Thoracic aorta (tissue), 2 donors: ENCODE measurements around the gene USP10. TPM values are rescaled to one million over a fixed set of nuclear protein-coding genes. Genes with fewer than 3 reads are reported as not detected.

ENCODE experiments used
- ATAC-seq: fragments of 150-250 bp; one replicate; pipeline ENCODE4 v1.8.0; 2017; ENCODE audit warnings: low read depth; ENCODE audit not compliant: insufficient number of reproducible peaks, low FRiP score
- DNase-seq: peaks from one replicate; pipeline ENCODE4 v3.0.0-alpha.2; 2020; ENCODE audit warnings: low spot score
- H3K27ac ChIP-seq, 2 donors: fragments of 200-600 bp; sonication (generic); 1 replicate in 1 of 2; 2 replicates in 1 of 2; pipeline ENCODE4 v1.5.1; 2016; ENCODE audit warnings: mild to moderate bottlenecking in 2 of 2, moderate library complexity in 2 of 2
- H3K27me3 ChIP-seq: fragments of 200-600 bp; sonication (generic); replicated peaks from 2 replicates; pipeline ENCODE4 v1.6.0; 2016; ENCODE audit warnings: mild to moderate bottlenecking; ENCODE audit not compliant: insufficient read depth
- H3K36me3 ChIP-seq: fragments of 200-600 bp; sonication (generic); one replicate; pipeline ENCODE4 v1.5.1; 2016
- H3K4me1 ChIP-seq, 2 donors: fragments of 200-600 bp; sonication (generic); 1 replicate in 1 of 2; 2 replicates in 1 of 2; pipeline versions ENCODE4 v1.5.1 to v1.6.0; 2016; ENCODE audit warnings: low read depth in 2 of 2, mild to moderate bottlenecking in 1 of 2; ENCODE audit not compliant: control insufficient read depth in 1 of 2
- H3K4me3 ChIP-seq: fragments of 200-600 bp; sonication (generic); 2 replicates; pipeline ENCODE4 v1.5.1; 2016; ENCODE audit warnings: mild to moderate bottlenecking
- H3K9me3 ChIP-seq: fragments of 200-600 bp; sonication (generic); 2 replicates; pipeline ENCODE4 v1.5.1; 2016
- CTCF ChIP-seq: fragments of 200-600 bp; sonication (generic); IDR thresholded peaks from one replicate; pipeline ENCODE4 v1.5.1; 2019; ENCODE audit warnings: antibody characterized with exemption
- total RNA-seq, 2 donors: library from RNA; depleted of rRNA; stranded (reverse); fragments of >200 nt; gene quantifications; one replicate each; pipeline versions ENCODE4 v1.1.0 to v1.2.3, GENCODE V29; 2016

Gene USP10
- total RNA-seq, 2 donors from 2014 or later = 36.7 to 85.2 TPM

- DNase-seq = no peak
- H3K36me3 ChIP-seq = peaks cover 38% of the 10 kb centered on the region
- H3K27ac ChIP-seq = no peak overlapping the region
- peaks cover 0 to 11% of the 10 kb centered on the region in 2 donors for H3K4me1 ChIP-seq
- ATAC-seq = no peak
- H3K4me3 ChIP-seq = no peak overlapping the region
- no peak for TF ChIP-seq CTCF
- no peaks in the 10 kb centered on the region for H3K27me3 ChIP-seq
- no peaks in the 10 kb centered on the region for H3K9me3 ChIP-seq
Observed at GRCh38 chr16:84768061-84768807, 68.4 kb downstream of the USP10 start.

DNA sequence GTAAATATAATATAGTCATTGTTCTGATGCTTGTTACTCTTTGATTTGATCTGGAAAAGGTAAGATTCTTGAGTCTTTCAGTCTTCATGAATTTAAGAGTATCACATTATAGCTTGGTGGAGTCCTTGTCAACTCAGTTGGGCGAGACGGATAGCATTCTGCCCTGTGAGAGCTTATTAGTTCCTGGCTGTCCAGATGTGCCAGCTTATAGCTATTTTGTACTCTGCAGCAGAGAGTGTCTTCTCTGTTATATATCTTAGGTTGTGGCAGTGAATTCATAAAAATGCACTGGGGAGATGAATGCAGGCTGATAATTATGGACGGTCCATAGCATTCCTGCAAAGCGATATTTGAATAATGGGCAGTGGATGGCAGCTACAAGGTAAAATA lies 69.0 kb downstream of the USP10 start:
- Histone ChIP-seq H3K4me3 (no peak overlapping the region), H3K4me1 (peaks cover 0 to 11% of the 10 kb centered on the region in 2 donors), H3K9me3 (no peaks in the 10 kb centered on the region), H3K27me3 (no peaks in the 10 kb centered on the region), H3K36me3 (peaks cover 38% of the 10 kb centered on the region), H3K27ac (no peak overlapping the region)
- no peak for ATAC-seq
- TF ChIP-seq CTCF = no peak
- no peak for DNase-seq

- Histone ChIP-seq H3K9me3 (no peaks in the 10 kb centered on the region), H3K4me1 (peaks cover 0 to 11% of the 10 kb centered on the region in 2 donors), H3K4me3 (no peak overlapping the region), H3K27me3 (no peaks in the 10 kb centered on the region), H3K27ac (no peak overlapping the region), H3K36me3 (peaks cover 33% of the 10 kb centered on the region)
- DNase-seq (no peak), ATAC-seq (no peak)
- no peak for TF ChIP-seq CTCF
Observed at GRCh38 chr16:84769416-84769815, 69.6 kb downstream of the USP10 start.

DNA sequence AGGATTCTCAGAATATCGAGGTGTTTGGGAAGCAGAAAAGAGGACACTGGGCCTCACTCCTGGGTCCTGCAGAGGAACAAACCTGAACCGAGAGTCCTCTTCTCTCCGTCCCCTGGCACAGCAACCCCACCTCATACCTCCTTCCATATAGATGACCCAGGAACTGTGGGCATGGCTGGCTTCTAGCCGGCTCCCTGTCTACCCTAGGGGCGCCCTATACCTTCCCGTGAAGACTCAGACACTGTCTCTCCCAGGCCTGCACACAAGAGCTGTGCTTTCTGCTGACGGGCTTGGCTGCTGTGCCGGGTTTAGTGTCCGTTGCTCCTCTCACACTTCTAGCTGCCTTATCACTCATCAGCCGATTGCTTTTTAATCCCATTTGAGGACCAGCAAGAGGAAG lies 73.5 kb downstream of the USP10 start:
- ATAC-seq = no peak
- no peaks in the 10 kb centered on the region for H3K9me3 ChIP-seq
- no peak for DNase-seq
- TF ChIP-seq CTCF = no peak
- no peaks in the 10 kb centered on the region for H3K4me1 ChIP-seq
- no peak overlapping the region for H3K4me3 ChIP-seq
- H3K27ac ChIP-seq = no peak overlapping the region
- H3K27me3 ChIP-seq = no peaks in the 10 kb centered on the region
- H3K36me3 ChIP-seq = peaks cover 47% of the 10 kb centered on the region

GRCh38 chr16:84774810-84775209 lies 75.0 kb downstream of the USP10 start:
- ATAC-seq = no peak
- no peak for TF ChIP-seq CTCF
- H3K36me3 ChIP-seq = peaks cover 40% of the 10 kb centered on the region
- no peaks in the 10 kb centered on the region for H3K27me3 ChIP-seq
- H3K9me3 ChIP-seq = no peaks in the 10 kb centered on the region
- no peak for DNase-seq
- no peaks in the 10 kb centered on the region for H3K4me1 ChIP-seq
- H3K27ac ChIP-seq = no peak overlapping the region
- no peak overlapping the region for H3K4me3 ChIP-seq
